Ovary (tissue), 1 donor: ENCODE measurements around the gene NOXO1.

Experiments used
- EP300 ChIP-seq: sonication (generic); formaldehyde crosslinking; IDR thresholded peaks from one replicate; pipeline ENCODE4 v1.6.1; 2017; ENCODE audit warnings: antibody characterized with exemption
- POLR2A ChIP-seq: fragments of 450-650 bp; IDR thresholded peaks from one replicate; pipeline ENCODE4 v1.6.1; 2017; ENCODE audit warnings: antibody characterized with exemption, mild to moderate bottlenecking, moderate library complexity

- TF ChIP-seq POLR2A (no peak), EP300 (no peak)
Observed at GRCh38 chr16:1944612-1945199, 36.6 kb downstream of the NOXO1 start.
